ENCODE results near the gene TMEM30A. TPM values are rescaled to one million over a fixed set of nuclear protein-coding genes. Genes with fewer than 3 reads are reported as not detected.

Gene TMEM30A
- total and polyA plus RNA-seq, 11 donors: 21.8 to 86.3 (median 55.9) TPM

GRCh38 chr6:75236630-75237029 lies 48.0 kb downstream of the TMEM30A start:
- Histone ChIP-seq H3K4me1 (peaks cover 0 to 38% (median 19%) of the 10 kb centered on the region in 12 donors), H3K36me3 (peaks cover 0 to 57% (median 49%) of the 10 kb centered on the region in 9 donors), H3K9me3 (no peaks in the 10 kb centered on the region), H3K27me3 (no peaks in the 10 kb centered on the region), H3K27ac (no peak overlapping the region), H3K4me3 (no peak overlapping the region)
- intact Hi-C loops (cut with DNase I): no loop called here
- DNase-seq (no peak), ATAC-seq (no peak)
- TF ChIP-seq POLR2A (IDR thresholded peaks at IDR 0.05) (no peak), CTCF (IDR thresholded peaks at IDR 0.05) (no peak)
- 79 to 87% (median 83%) methylated on average over 4 of the region's 4 CpGs for WGBS, 4 donors

- no peak for DNase-seq
- Histone ChIP-seq H3K36me3 (peaks cover 0 to 46% (median 39%) of the 10 kb centered on the region in 9 donors), H3K27ac (no peak overlapping the region), H3K27me3 (no peaks in the 10 kb centered on the region), H3K4me3 (no peak overlapping the region), H3K4me1 (peaks cover 0 to 31% (median 12%) of the 10 kb centered on the region in 12 donors), H3K9me3 (no peaks in the 10 kb centered on the region)
- no peak for ATAC-seq
- intact Hi-C loops (cut with DNase I): no loop called here
- TF ChIP-seq POLR2A (IDR thresholded peaks at IDR 0.05): no peak
- no peak for TF ChIP-seq CTCF (IDR thresholded peaks at IDR 0.05)
- 90 to 94% (median 91%) methylated on average over 2 of the region's 2 CpGs for WGBS, 4 donors
Observed at GRCh38 chr6:75235271-75235670, 49.3 kb downstream of the TMEM30A start.

- TF ChIP-seq CTCF (IDR thresholded peaks at IDR 0.05) (no peak), POLR2A (IDR thresholded peaks at IDR 0.05) (no peak)
Observed at GRCh38 chr6:75234126-75234865, 50.3 kb downstream of the TMEM30A start.

GRCh38 chr6:75233092-75233615 lies 51.4 kb downstream of the TMEM30A start:
- Histone ChIP-seq H3K4me3 (no peak overlapping the region), H3K9me3 (no peaks in the 10 kb centered on the region), H3K4me1 (peaks cover 0 to 27% (median 12%) of the 10 kb centered on the region in 12 donors), H3K36me3 (peaks cover 0 to 25% (median 20%) of the 10 kb centered on the region in 9 donors), H3K27me3 (no peaks in the 10 kb centered on the region), H3K27ac (peak overlapping the region in 4 of 12 donors; percentile 5 to 44 (median 22))
- intact Hi-C loops (cut with DNase I): no loop called here
- WGBS, 4 donors: 83 to 91% (median 90%) methylated on average over 4 of the region's 4 CpGs
- no peak for TF ChIP-seq POLR2A (IDR thresholded peaks at IDR 0.05)
- no peak for TF ChIP-seq CTCF (IDR thresholded peaks at IDR 0.05)
- ATAC-seq (no peak), DNase-seq (no peak)

More at GRCh38 chr6:75234126-75234865, 50.3 kb downstream of the TMEM30A start:
- ATAC-seq (peak in 2 of 4 donors; percentile 6 to 19), DNase-seq (no peak)
- H3K36me3 ChIP-seq: peaks cover 0 to 36% (median 29%) of the 10 kb centered on the region in 9 donors
- H3K27ac ChIP-seq: peak overlapping the region in 5 of 12 donors; percentile 2 to 44 (median 23)
- no peaks in the 10 kb centered on the region for H3K27me3 ChIP-seq
- no peak overlapping the region for H3K4me3 ChIP-seq
- H3K4me1 ChIP-seq: peaks cover 0 to 27% (median 12%) of the 10 kb centered on the region in 12 donors
- H3K9me3 ChIP-seq: no peaks in the 10 kb centered on the region
- intact Hi-C loops (cut with DNase I): no loop called here
- 42 to 52% (median 49%) methylated on average over 3 of the region's 3 CpGs for WGBS, 4 donors

Measured in heart left ventricle (tissue), 16 donors.